Caki2 (cell line): ENCODE results near the gene IL2RA. TPM values are rescaled to one million over a fixed set of nuclear protein-coding genes. Genes with fewer than 3 reads are reported as not detected.

Experiments
- DNase-seq: peaks from one replicate; pipeline ENCODE4 v3.0.0-alpha.2; 2015; ENCODE audit warnings: low read depth
- in situ Hi-C: cut with HindIII; loops from 2 replicates; pipeline ENCODE4 v1.10.0; 2016; ENCODE audit warnings: low sequenced_read_pairs, low pct_unique_long_range_greater_than_20kb, mixed read lengths
- total RNA-seq: library from RNA; depleted of rRNA; stranded (reverse); fragments of >200 nt; shearing (Covaris generic); gene quantifications from 2 replicates; pipeline ENCODE4 v1.2.3, GENCODE V29; 2014; ENCODE audit warnings: low replicate concordance

IL2RA gene
- total RNA-seq, 1 experiment from 2014 or later, result not detected

- in situ Hi-C loops, result no loop called here
- DNase-seq, result no peak
Observed at GRCh38 chr10:6027929-6028328, 34.2 kb downstream of the IL2RA start.

- no peak for DNase-seq
- in situ Hi-C loops, result no loop called here
Observed at GRCh38 chr10:6025683-6026255, 36.4 kb downstream of the IL2RA start.

GRCh38 chr10:6024334-6024682, 37.9 kb downstream of the IL2RA start:
- in situ Hi-C loops, result no loop called here
- no peak for DNase-seq

- in situ Hi-C loops, result no loop called here
- DNase-seq, result no peak
Observed at GRCh38 chr10:6023661-6024333, 38.4 kb downstream of the IL2RA start.

- in situ Hi-C loops, result no loop called here
- DNase-seq, result no peak
Observed at GRCh38 chr10:6022660-6023059, 39.5 kb downstream of the IL2RA start.

GRCh38 chr10:6020826-6021225, 41.3 kb downstream of the IL2RA start:
- DNase-seq, result no peak
- in situ Hi-C loops, result no loop called here

GRCh38 chr10:6019796-6020195, 42.4 kb downstream of the IL2RA start:
- in situ Hi-C loops, result no loop called here

GRCh38 chr10:6019010-6019782, 43.0 kb downstream of the IL2RA start:
- in situ Hi-C loops, result no loop called here
- no peak for DNase-seq

More at GRCh38 chr10:6019796-6020195, 42.4 kb downstream of the IL2RA start:
- no peak for DNase-seq

- DNase-seq, result no peak
- in situ Hi-C loops, result no loop called here
Observed at GRCh38 chr10:6018422-6018821, 43.7 kb downstream of the IL2RA start.

- no peak for DNase-seq
- in situ Hi-C loops, result no loop called here
Observed at GRCh38 chr10:6017781-6018354, 44.3 kb downstream of the IL2RA start.

- DNase-seq, result peak; percentile 49
- in situ Hi-C loops, result no loop called here
Observed at GRCh38 chr10:6014241-6014761, 47.9 kb downstream of the IL2RA start.

GRCh38 chr10:6013413-6014192, 48.6 kb downstream of the IL2RA start:
- in situ Hi-C loops, result no loop called here
- no peak for DNase-seq

GRCh38 chr10:6012121-6012905, 49.9 kb downstream of the IL2RA start:
- in situ Hi-C loops, result no loop called here
- no peak for DNase-seq

GRCh38 chr10:6011558-6011957, 50.6 kb downstream of the IL2RA start:
- in situ Hi-C loops, result no loop called here

GRCh38 chr10:6010569-6010968, 51.6 kb downstream of the IL2RA start:
- in situ Hi-C loops, result no loop called here
- DNase-seq, result no peak

More at GRCh38 chr10:6011558-6011957, 50.6 kb downstream of the IL2RA start:
- DNase-seq, result no peak

- in situ Hi-C loops, result no loop called here
- DNase-seq, result no peak
Observed at GRCh38 chr10:6009961-6010360, 52.2 kb downstream of the IL2RA start.

- no peak for DNase-seq
- in situ Hi-C loops, result no loop called here
Observed at GRCh38 chr10:6009150-6009549, 53.0 kb downstream of the IL2RA start.
